Measurements from ENCODE around the gene IL1F10. TPM values are rescaled to one million over a fixed set of nuclear protein-coding genes. Genes with fewer than 3 reads are reported as not detected.

Gene IL1F10
- total RNA-seq, 4 donors from 2014 or later: not detected

GRCh38 chr2:113027691-113028090 is 40.1 kb upstream of the IL1F10 start:
- H3K27ac ChIP-seq (replicated peaks in 1 of 4): no peak overlapping the region
- TF ChIP-seq POLR2A (IDR thresholded peaks at IDR 0.05; ENCODE audit: low read depth) (no peak), POLR2AphosphoS5 (IDR thresholded peaks at IDR 0.05) (no peak), EP300 (IDR thresholded peaks at IDR 0.05) (no peak), CTCF (IDR thresholded peaks at IDR 0.05) (no peak)
- H3K36me3 ChIP-seq: no peaks in the 10 kb centered on the region
- H3K4me1 ChIP-seq: no peaks in the 10 kb centered on the region
- peaks cover 0 to 34% (median 0%) of the 10 kb centered on the region in 4 donors for H3K27me3 ChIP-seq
- peak; percentile 86 for DNase-seq (ENCODE audit: extremely low spot score)
- intact Hi-C loops (cut with DNase I): no loop called here
- H3K4me3 ChIP-seq: no peak overlapping the region
- WGBS: 55% methylated on average over 2 of the region's 2 CpGs
- no peaks in the 10 kb centered on the region for H3K9me3 ChIP-seq

GRCh38 chr2:113028112-113028511 is 39.7 kb upstream of the IL1F10 start:
- peak; percentile 72 for DNase-seq (ENCODE audit: extremely low spot score)

GRCh38 chr2:113032737-113033136 is 35.0 kb upstream of the IL1F10 start:
- Histone ChIP-seq H3K9me3 (no peaks in the 10 kb centered on the region), H3K36me3 (no peaks in the 10 kb centered on the region), H3K4me3 (no peak overlapping the region), H3K4me1 (no peaks in the 10 kb centered on the region), H3K27me3 (peaks cover 0 to 18% (median 0%) of the 10 kb centered on the region in 4 donors), H3K27ac (replicated peaks in 1 of 4) (no peak overlapping the region)
- intact Hi-C loops (cut with DNase I): no loop called here
- TF ChIP-seq POLR2AphosphoS5 (IDR thresholded peaks at IDR 0.05) (no peak), POLR2A (IDR thresholded peaks at IDR 0.05; ENCODE audit: low read depth) (no peak), CTCF (IDR thresholded peaks at IDR 0.05) (no peak), EP300 (IDR thresholded peaks at IDR 0.05) (no peak)
- peak; percentile 75 for DNase-seq (ENCODE audit: extremely low spot score)
- WGBS: 73% methylated on average over 1 of the region's 1 CpG

More at GRCh38 chr2:113028112-113028511, 39.7 kb upstream of the IL1F10 start:
- Histone ChIP-seq H3K36me3 (no peaks in the 10 kb centered on the region), H3K4me1 (no peaks in the 10 kb centered on the region), H3K4me3 (no peak overlapping the region), H3K9me3 (no peaks in the 10 kb centered on the region), H3K27me3 (peaks cover 0 to 32% (median 0%) of the 10 kb centered on the region in 4 donors), H3K27ac (replicated peaks in 1 of 4) (no peak overlapping the region)
- intact Hi-C loops (cut with DNase I): no loop called here
- TF ChIP-seq POLR2AphosphoS5 (IDR thresholded peaks at IDR 0.05): no peak
- no peak for TF ChIP-seq EP300 (IDR thresholded peaks at IDR 0.05)
- no peak for TF ChIP-seq POLR2A (IDR thresholded peaks at IDR 0.05; ENCODE audit: low read depth)
- TF ChIP-seq CTCF (IDR thresholded peaks at IDR 0.05): no peak
- WGBS: 0% methylated on average over 1 of the region's 1 CpG

GRCh38 chr2:113034016-113034415 is 33.8 kb upstream of the IL1F10 start:
- H3K4me3 ChIP-seq: no peak overlapping the region
- no peaks in the 10 kb centered on the region for H3K9me3 ChIP-seq
- H3K27me3 ChIP-seq: peaks cover 0 to 13% (median 0%) of the 10 kb centered on the region in 4 donors
- peak; percentile 85 for DNase-seq (ENCODE audit: extremely low spot score)
- WGBS: 75% methylated on average over 3 of the region's 3 CpGs
- H3K27ac ChIP-seq (replicated peaks in 1 of 4): no peak overlapping the region
- no peak for TF ChIP-seq EP300 (IDR thresholded peaks at IDR 0.05)
- no peak for TF ChIP-seq CTCF (IDR thresholded peaks at IDR 0.05)
- TF ChIP-seq POLR2A (IDR thresholded peaks at IDR 0.05; ENCODE audit: low read depth): no peak
- TF ChIP-seq POLR2AphosphoS5 (IDR thresholded peaks at IDR 0.05): no peak
- intact Hi-C loops (cut with DNase I): no loop called here
- H3K4me1 ChIP-seq: no peaks in the 10 kb centered on the region
- no peaks in the 10 kb centered on the region for H3K36me3 ChIP-seq

- intact Hi-C loops (cut with DNase I): no loop called here
- Histone ChIP-seq H3K4me3 (no peak overlapping the region), H3K27me3 (no peaks in the 10 kb centered on the region), H3K4me1 (no peaks in the 10 kb centered on the region), H3K36me3 (no peaks in the 10 kb centered on the region), H3K27ac (replicated peaks in 1 of 4) (no peak overlapping the region), H3K9me3 (no peaks in the 10 kb centered on the region)
- peak; percentile 45 for DNase-seq (ENCODE audit: extremely low spot score)
- WGBS: 95% methylated on average over 9 of the region's 9 CpGs
- TF ChIP-seq CTCF (IDR thresholded peaks at IDR 0.05) (no peak), POLR2A (IDR thresholded peaks at IDR 0.05; ENCODE audit: low read depth) (no peak), POLR2AphosphoS5 (IDR thresholded peaks at IDR 0.05) (no peak), EP300 (IDR thresholded peaks at IDR 0.05) (no peak)
Measured at GRCh38 chr2:113036763-113037162, 31.0 kb upstream of the IL1F10 start.

Measured in esophagus muscularis mucosa (tissue), 4 donors.